ENCODE results near the gene WDR48.

DNA sequence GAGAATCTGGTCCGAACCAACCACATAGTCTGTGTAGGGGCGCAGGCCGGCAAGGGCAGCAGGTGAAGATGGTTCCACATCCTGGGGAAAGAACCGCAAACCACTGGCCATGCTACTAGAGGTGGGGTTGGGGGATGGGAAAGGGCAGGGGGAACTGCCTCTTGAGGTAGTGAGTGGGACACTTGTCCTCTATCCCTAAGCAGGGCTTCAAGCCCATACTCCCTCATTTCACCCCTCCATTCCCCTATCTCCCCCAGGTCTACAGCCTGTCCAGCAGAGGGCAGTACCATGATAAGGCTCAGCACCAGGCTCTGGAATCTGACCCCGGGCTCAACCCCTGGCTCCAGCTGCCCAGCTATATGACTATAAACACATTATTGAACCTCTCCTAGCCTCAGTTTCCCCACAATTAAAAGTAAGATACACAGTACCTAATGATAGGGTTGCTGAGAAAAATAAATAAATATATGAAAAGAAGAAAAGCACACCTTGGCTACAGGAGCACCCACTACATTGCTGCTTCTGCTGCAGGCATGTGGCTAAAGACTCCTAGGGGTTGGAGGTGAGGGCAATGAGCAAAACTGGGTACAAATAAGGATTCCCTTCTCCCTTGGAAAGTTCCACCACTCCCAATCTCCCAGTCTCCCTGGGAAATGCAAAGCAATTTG, 49.3 kb downstream of the WDR48 start:
- TF ChIP-seq, protein P1, sequence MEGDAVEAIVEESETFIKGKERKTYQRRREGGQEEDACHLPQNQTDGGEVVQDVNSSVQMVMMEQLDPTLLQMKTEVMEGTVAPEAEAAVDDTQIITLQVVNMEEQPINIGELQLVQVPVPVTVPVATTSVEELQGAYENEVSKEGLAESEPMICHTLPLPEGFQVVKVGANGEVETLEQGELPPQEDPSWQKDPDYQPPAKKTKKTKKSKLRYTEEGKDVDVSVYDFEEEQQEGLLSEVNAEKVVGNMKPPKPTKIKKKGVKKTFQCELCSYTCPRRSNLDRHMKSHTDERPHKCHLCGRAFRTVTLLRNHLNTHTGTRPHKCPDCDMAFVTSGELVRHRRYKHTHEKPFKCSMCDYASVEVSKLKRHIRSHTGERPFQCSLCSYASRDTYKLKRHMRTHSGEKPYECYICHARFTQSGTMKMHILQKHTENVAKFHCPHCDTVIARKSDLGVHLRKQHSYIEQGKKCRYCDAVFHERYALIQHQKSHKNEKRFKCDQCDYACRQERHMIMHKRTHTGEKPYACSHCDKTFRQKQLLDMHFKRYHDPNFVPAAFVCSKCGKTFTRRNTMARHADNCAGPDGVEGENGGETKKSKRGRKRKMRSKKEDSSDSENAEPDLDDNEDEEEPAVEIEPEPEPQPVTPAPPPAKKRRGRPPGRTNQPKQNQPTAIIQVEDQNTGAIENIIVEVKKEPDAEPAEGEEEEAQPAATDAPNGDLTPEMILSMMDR (IDR thresholded peaks at IDR 0.05), result no peak
- TF ChIP-seq POLR2A (IDR thresholded peaks at IDR 0.05), result no peak

Data from lower leg skin (tissue), 3 donors.